WTC11 (cell line): ENCODE measurements around the gene RAB39A. TPM values are rescaled to one million over a fixed set of nuclear protein-coding genes. Genes with fewer than 3 reads are reported as not detected.
"Not testable (repeated sequence)": the region's sequence is repeated elsewhere in the genome, so short reads cannot be mapped to it uniquely, and the experiment has no call there.

Source experiments
- ATAC-seq: fragments of 200-7000 bp; cut with Tn5 transposase; 2 replicates; pipeline ENCODE4 v1.10.0; 2021; ENCODE audit warnings: mild to moderate bottlenecking, moderate library complexity
- CTCF ChIA-PET: fragments of 300-600 bp; sonication (Branson Sonifier 250); formaldehyde crosslinking; loops from one replicate; lab custom pipeline; 2021; ENCODE audit warnings: antibody characterized with exemption; lab: Charles Lee
- POLR2A ChIA-PET: fragments of 350-600 bp; sonication (Branson Sonifier 250); formaldehyde crosslinking; loops from one replicate; lab custom pipeline; 2021; ENCODE audit warnings: antibody characterized with exemption; lab: Charles Lee
- DNase-seq: peaks from one replicate; pipeline ENCODE4 v3.0.0; 2021; ENCODE audit warnings: low spot score
- H3K27ac Mint-ChIP-seq: 2 replicates; pipeline ENCODE4 v1.8.0; 2021; ENCODE audit warnings: mixed read lengths
- H3K27me3 Mint-ChIP-seq: 2 replicates; pipeline ENCODE4 v1.8.0; 2021; ENCODE audit warnings: low read depth, mild to moderate bottlenecking, moderate library complexity, mixed read lengths
- H3K36me3 Mint-ChIP-seq: 2 replicates; pipeline ENCODE4 v1.8.0; 2021; ENCODE audit warnings: mixed read lengths
- H3K4me1 Mint-ChIP-seq: 2 replicates; pipeline ENCODE4 v1.8.0; 2022; ENCODE audit warnings: mixed read lengths
- H3K4me3 Mint-ChIP-seq: 2 replicates; pipeline ENCODE4 v1.8.0; 2021; ENCODE audit warnings: mild to moderate bottlenecking, moderate library complexity, mixed read lengths
- H3K9me3 Mint-ChIP-seq: 2 replicates; pipeline ENCODE4 v1.8.0; 2021; ENCODE audit warnings: mixed read lengths
- ATF1 ChIP-seq: sonication (generic); formaldehyde crosslinking; IDR thresholded peaks from 2 replicates; pipeline ENCODE4 v1.8.1; 2023; ENCODE audit warnings: mild to moderate bottlenecking, moderate library complexity, missing genetic modification reagents
- ESRRA ChIP-seq: sonication (generic); formaldehyde crosslinking; IDR thresholded peaks from 2 replicates; pipeline ENCODE4 v1.8.1; 2022; ENCODE audit warnings: mild to moderate bottlenecking, missing genetic modification reagents, borderline replicate concordance
- JUN ChIP-seq: sonication (generic); formaldehyde crosslinking; IDR thresholded peaks from 2 replicates; pipeline ENCODE4 v1.8.0; 2023; ENCODE audit warnings: mild to moderate bottlenecking, missing genetic modification reagents
- NFATC4 ChIP-seq: fragments of 250-450 bp; sonication (Bioruptor Pico); IDR thresholded peaks from 2 replicates; pipeline ENCODE4 v1.9.0; 2021; ENCODE audit warnings: mild to moderate bottlenecking
- NFYB ChIP-seq: sonication (generic); formaldehyde crosslinking; conservative IDR thresholded peaks from 2 replicates; pipeline ENCODE4 v1.8.0; 2022; ENCODE audit warnings: low read depth, missing genetic modification reagents
- NR3C1 ChIP-seq: sonication (generic); formaldehyde crosslinking; conservative IDR thresholded peaks from 2 replicates; pipeline ENCODE4 v1.8.1; 2023; ENCODE audit warnings: low read depth, mild to moderate bottlenecking, missing genetic modification reagents
- OVOL2 ChIP-seq: fragments of 250-450 bp; sonication (Bioruptor Pico); IDR thresholded peaks from 2 replicates; pipeline ENCODE4 v1.9.0; 2021; ENCODE audit warnings: mild to moderate bottlenecking, borderline replicate concordance
- SMAD3 ChIP-seq: sonication (generic); formaldehyde crosslinking; IDR thresholded peaks from 2 replicates; pipeline ENCODE4 v1.8.0; 2022; ENCODE audit warnings: missing genetic modification reagents, mild to moderate bottlenecking, borderline replicate concordance
- SP1 ChIP-seq: sonication (generic); formaldehyde crosslinking; conservative IDR thresholded peaks from 2 replicates; pipeline ENCODE4 v1.8.1; 2022; ENCODE audit warnings: missing genetic modification reagents
- total RNA-seq: library from RNA; stranded (reverse); gene quantifications from 3 replicates; pipeline ENCODE4 v1.2.3, GENCODE V29; 2021
- TF ChIP-seq, protein P1 (sequence below): sonication (generic); formaldehyde crosslinking; IDR thresholded peaks from 2 replicates; pipeline ENCODE4 v1.8.1; 2023; ENCODE audit warnings: mild to moderate bottlenecking, missing genetic modification reagents, moderate library complexity
- TF ChIP-seq, protein P2 (sequence below): sonication (generic); formaldehyde crosslinking; IDR thresholded peaks from 2 replicates; pipeline ENCODE4 v1.8.0; 2022; ENCODE audit warnings: mild to moderate bottlenecking, missing genetic modification reagents
- TF ChIP-seq, protein P3 (sequence below): sonication (generic); formaldehyde crosslinking; IDR thresholded peaks from 2 replicates; pipeline ENCODE4 v1.8.0; 2023; ENCODE audit warnings: missing genetic modification reagents, mild to moderate bottlenecking, borderline replicate concordance
- TF ChIP-seq, protein P4 (sequence below): sonication (generic); formaldehyde crosslinking; IDR thresholded peaks from 2 replicates; pipeline ENCODE4 v1.8.1; 2023; ENCODE audit warnings: mild to moderate bottlenecking, missing genetic modification reagents, moderate library complexity
- TF ChIP-seq, protein P5 (sequence below): sonication (generic); formaldehyde crosslinking; IDR thresholded peaks from 2 replicates; pipeline ENCODE4 v1.8.0; 2022; ENCODE audit warnings: mild to moderate bottlenecking, missing genetic modification reagents
- TF ChIP-seq, protein P6 (sequence below): sonication (generic); formaldehyde crosslinking; conservative IDR thresholded peaks from 2 replicates; pipeline ENCODE4 v1.8.1; 2022; ENCODE audit warnings: mild to moderate bottlenecking, missing genetic modification reagents

The RAB39A gene
- total RNA-seq, 1 experiment from 2014 or later = 12.1 TPM

DNA sequence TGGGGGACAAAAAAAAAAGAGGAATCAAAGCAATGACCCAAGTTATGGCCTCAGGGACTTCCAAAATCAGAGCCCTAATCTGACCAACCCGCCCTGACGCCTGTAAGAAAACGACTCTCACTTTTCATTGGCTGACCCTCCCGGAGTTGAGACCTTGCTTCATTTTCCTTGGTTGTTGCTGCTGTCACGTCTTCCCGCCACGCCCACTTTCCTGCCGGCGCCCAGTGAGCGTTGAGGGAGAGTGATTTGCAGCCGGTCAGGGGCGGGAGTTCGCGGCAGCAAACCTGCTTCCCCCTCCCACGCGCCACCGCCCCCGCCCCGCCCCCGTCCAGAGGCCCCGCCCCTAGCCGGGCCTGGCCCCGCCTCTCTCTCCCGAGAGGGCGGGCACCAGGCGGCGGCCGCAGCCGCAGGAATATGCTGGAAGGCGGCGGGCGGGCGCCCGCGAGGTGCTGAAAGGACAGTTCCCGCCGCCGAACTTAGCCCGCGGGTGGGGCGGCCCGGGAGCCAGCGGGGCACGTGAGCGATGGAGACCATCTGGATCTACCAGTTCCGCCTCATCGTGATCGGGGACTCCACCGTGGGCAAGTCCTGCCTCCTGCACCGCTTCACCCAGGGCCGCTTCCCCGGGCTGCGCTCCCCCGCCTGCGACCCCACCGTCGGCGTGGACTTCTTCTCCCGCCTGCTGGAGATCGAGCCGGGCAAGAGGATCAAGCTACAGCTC lies at the start of gene RAB39A (continued):
- TF ChIP-seq, protein P1, sequence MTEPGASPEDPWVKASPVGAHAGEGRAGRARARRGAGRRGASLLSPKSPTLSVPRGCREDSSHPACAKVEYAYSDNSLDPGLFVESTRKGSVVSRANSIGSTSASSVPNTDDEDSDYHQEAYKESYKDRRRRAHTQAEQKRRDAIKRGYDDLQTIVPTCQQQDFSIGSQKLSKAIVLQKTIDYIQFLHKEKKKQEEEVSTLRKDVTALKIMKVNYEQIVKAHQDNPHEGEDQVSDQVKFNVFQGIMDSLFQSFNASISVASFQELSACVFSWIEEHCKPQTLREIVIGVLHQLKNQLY (CRISPR knock-in tag) = 0 out of 2 replicates have a peak, but pooled peaks have one; percentile 35
- TF ChIP-seq, protein P2, sequence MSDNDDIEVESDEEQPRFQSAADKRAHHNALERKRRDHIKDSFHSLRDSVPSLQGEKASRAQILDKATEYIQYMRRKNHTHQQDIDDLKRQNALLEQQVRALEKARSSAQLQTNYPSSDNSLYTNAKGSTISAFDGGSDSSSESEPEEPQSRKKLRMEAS (CRISPR knock-in tag) = peak; percentile 71
- TF ChIP-seq SP1 (peak; percentile 90), OVOL2 (CRISPR knock-in tag) (no peak), NFYB (CRISPR knock-in tag) (peak; percentile 85), NR3C1 (CRISPR knock-in tag) (no peak), NFATC4 (CRISPR knock-in tag) (peak; percentile 22; the same call in 1 of the 2 replicates), SMAD3 (CRISPR knock-in tag) (peak; percentile 71), ESRRA (CRISPR knock-in tag) (peak; percentile 83; the same call in 1 of the 2 replicates), ATF1 (CRISPR knock-in tag) (no peak), JUN (CRISPR knock-in tag) (peak; percentile 28; the same call in 1 of the 2 replicates)
- TF ChIP-seq, protein P3, sequence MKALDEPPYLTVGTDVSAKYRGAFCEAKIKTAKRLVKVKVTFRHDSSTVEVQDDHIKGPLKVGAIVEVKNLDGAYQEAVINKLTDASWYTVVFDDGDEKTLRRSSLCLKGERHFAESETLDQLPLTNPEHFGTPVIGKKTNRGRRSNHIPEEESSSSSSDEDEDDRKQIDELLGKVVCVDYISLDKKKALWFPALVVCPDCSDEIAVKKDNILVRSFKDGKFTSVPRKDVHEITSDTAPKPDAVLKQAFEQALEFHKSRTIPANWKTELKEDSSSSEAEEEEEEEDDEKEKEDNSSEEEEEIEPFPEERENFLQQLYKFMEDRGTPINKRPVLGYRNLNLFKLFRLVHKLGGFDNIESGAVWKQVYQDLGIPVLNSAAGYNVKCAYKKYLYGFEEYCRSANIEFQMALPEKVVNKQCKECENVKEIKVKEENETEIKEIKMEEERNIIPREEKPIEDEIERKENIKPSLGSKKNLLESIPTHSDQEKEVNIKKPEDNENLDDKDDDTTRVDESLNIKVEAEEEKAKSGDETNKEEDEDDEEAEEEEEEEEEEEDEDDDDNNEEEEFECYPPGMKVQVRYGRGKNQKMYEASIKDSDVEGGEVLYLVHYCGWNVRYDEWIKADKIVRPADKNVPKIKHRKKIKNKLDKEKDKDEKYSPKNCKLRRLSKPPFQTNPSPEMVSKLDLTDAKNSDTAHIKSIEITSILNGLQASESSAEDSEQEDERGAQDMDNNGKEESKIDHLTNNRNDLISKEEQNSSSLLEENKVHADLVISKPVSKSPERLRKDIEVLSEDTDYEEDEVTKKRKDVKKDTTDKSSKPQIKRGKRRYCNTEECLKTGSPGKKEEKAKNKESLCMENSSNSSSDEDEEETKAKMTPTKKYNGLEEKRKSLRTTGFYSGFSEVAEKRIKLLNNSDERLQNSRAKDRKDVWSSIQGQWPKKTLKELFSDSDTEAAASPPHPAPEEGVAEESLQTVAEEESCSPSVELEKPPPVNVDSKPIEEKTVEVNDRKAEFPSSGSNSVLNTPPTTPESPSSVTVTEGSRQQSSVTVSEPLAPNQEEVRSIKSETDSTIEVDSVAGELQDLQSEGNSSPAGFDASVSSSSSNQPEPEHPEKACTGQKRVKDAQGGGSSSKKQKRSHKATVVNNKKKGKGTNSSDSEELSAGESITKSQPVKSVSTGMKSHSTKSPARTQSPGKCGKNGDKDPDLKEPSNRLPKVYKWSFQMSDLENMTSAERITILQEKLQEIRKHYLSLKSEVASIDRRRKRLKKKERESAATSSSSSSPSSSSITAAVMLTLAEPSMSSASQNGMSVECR (CRISPR knock-in tag) = peak; percentile 68; the same call in 1 of the 2 replicates
- TF ChIP-seq, protein P4, sequence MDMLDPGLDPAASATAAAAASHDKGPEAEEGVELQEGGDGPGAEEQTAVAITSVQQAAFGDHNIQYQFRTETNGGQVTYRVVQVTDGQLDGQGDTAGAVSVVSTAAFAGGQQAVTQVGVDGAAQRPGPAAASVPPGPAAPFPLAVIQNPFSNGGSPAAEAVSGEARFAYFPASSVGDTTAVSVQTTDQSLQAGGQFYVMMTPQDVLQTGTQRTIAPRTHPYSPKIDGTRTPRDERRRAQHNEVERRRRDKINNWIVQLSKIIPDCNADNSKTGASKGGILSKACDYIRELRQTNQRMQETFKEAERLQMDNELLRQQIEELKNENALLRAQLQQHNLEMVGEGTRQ (CRISPR knock-in tag) = peak; percentile 88
- TF ChIP-seq, protein P5, sequence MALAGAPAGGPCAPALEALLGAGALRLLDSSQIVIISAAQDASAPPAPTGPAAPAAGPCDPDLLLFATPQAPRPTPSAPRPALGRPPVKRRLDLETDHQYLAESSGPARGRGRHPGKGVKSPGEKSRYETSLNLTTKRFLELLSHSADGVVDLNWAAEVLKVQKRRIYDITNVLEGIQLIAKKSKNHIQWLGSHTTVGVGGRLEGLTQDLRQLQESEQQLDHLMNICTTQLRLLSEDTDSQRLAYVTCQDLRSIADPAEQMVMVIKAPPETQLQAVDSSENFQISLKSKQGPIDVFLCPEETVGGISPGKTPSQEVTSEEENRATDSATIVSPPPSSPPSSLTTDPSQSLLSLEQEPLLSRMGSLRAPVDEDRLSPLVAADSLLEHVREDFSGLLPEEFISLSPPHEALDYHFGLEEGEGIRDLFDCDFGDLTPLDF = 0 out of 2 replicates have a peak, but pooled peaks have one; percentile 33
- TF ChIP-seq, protein P6, sequence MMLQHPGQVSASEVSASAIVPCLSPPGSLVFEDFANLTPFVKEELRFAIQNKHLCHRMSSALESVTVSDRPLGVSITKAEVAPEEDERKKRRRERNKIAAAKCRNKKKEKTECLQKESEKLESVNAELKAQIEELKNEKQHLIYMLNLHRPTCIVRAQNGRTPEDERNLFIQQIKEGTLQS (CRISPR knock-in tag) = no peak

DNA sequence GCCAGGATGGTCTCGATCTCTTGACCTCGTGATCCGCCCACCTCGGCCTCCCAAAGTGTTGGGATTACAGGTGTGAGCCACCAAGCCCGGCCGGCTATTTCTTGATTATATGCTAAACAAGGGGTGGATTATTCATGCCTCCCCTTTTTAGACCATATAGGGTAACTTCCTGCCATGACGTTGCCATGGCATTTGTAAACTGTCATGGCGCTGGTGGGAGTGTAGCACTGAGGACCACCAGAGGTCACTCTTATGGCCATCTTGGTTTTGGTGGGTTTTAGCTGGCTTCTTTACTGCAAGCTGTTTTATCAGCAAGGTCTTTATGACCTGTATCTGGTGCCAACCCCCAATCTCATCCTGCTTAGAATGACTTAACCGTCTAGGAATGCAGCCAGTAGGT lies 46.8 kb upstream of the RAB39A start:
- POLR2A ChIA-PET, H3K27ac Mint-ChIP-seq, DNase-seq, H3K9me3 Mint-ChIP-seq, H3K36me3 Mint-ChIP-seq, H3K27me3 Mint-ChIP-seq, H3K4me3 Mint-ChIP-seq: not testable (repeated sequence)
- peaks cover 26% of the 10 kb centered on the region for H3K4me1 Mint-ChIP-seq
- CTCF ChIA-PET = interaction anchor here (1.2 kb wide), 1 partner anchor 35 kb away, joined by 3 read pairs; no protein-coding TSS in a partner anchor
- ATAC-seq = 0 out of 2 replicates have a peak, but pooled peaks have one; percentile 22
